K562 (cell line): ENCODE measurements around the gene NUF2. TPM values are rescaled to one million over a fixed set of nuclear protein-coding genes. Genes with fewer than 3 reads are reported as not detected.

ENCODE experiments used
- HOMEZ ChIP-seq: fragments of 250-450 bp; sonication (Bioruptor Pico); IDR thresholded peaks from 2 replicates; pipeline ENCODE4 v1.4.0; 2020; ENCODE audit warnings: mild to moderate bottlenecking, moderate library complexity
- MYNN ChIP-seq, 2 experiments: sonication (generic); formaldehyde crosslinking in 1 of 2; IDR thresholded peaks; 2 replicates each; pipeline versions ENCODE4 v1.5.0 to v1.6.1; 2016 to 2020; ENCODE audit warnings: antibody characterized with exemption in 1 of 2, missing genetic modification reagents in 1 of 2
- RBM14 ChIP-seq: fragments of 200-400 bp; formaldehyde crosslinking; IDR thresholded peaks from 2 replicates; pipeline ENCODE4 v1.6.1; 2018; ENCODE audit warnings: low read depth, mild to moderate bottlenecking, low read length, moderate library complexity, borderline replicate concordance; ENCODE audit not compliant: insufficient read depth
- ZNF280B ChIP-seq: fragments of 250-450 bp; sonication (Bioruptor Pico); IDR thresholded peaks from 2 replicates; pipeline ENCODE4 v1.5.1; 2021; ENCODE audit warnings: mild to moderate bottlenecking
- ZNF431 ChIP-seq: sonication (generic); formaldehyde crosslinking; IDR thresholded peaks from 2 replicates; pipeline ENCODE4 v1.8.0; 2022; ENCODE audit warnings: mild to moderate bottlenecking, missing genetic modification reagents
- polyA plus RNA-seq, 8 experiments: library from polyadenylated mRNA; depleted of rRNA in 4 of 8; stranded (reverse) in 5 of 8; unstranded in 3 of 8; fragments of >200 nt; fragmentation: Nextera tagmentation in 2 of 8; fragmentation: Illumina TruSeq in 1 of 8; extraction: Ambion mirVana in 2 of 8; extraction: Trizol in 1 of 8; gene quantifications; 2 replicates each; pipeline versions ENCODE4 v1.2.1 to v1.2.3, GENCODE V29; 2011 to 2014; ENCODE audit warnings: inconsistent platforms in 1 of 8, missing spikeins in 1 of 8
- total RNA-seq, 7 experiments: library from RNA; depleted of rRNA in 6 of 7; stranded (reverse); fragments of >200 nt in 6 of 7; fragmentation: Illumina TruSeq in 2 of 7; extraction: Trizol in 2 of 7; gene quantifications; 2 replicates each; pipeline versions ENCODE4 v1.2.1 to v1.2.3, GENCODE V29; 2011 to 2021; ENCODE audit warnings: low replicate concordance in 1 of 7
- TF ChIP-seq, protein P1 (sequence below): fragments of 200-800 bp; sonication (Bioruptor generic); IDR thresholded peaks from 2 replicates; pipeline ENCODE4 v1.6.1; 2016; ENCODE audit warnings: missing genetic modification characterization, missing compliant biosample characterization

The NUF2 gene
- total and polyA plus RNA-seq, 9 of the 15 experiments (the other 6 are each of a cell fraction or from before 2014, with no cell fraction given), result 42.5 to 90.0 (median 60.3) TPM

DNA sequence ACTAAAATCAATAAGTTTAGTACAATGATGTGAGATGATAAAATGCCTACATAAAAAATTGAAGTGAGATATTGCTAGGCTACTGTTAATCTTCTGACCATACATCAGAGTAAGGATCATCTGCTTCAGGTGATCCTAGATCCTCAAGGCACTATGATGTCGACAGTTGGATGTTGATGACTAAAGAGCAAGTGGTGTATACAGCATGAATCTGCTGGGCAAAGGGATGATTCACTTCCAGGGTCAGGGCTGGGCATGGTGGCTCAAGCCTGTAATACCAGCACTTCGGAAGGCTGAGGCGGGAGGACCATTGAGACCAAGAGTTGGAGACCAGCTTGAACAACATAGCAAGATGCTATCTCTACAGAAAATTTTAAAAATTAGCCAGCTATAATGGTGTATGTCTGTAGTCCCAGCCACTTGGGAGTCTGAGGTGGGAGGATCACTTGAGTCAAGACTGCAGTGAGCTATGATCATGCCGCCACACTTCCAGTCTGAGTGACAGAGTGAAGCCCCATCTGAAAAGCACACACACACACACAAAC, 24.6 kb downstream of the NUF2 start (continued):
- TF ChIP-seq, protein P1, sequence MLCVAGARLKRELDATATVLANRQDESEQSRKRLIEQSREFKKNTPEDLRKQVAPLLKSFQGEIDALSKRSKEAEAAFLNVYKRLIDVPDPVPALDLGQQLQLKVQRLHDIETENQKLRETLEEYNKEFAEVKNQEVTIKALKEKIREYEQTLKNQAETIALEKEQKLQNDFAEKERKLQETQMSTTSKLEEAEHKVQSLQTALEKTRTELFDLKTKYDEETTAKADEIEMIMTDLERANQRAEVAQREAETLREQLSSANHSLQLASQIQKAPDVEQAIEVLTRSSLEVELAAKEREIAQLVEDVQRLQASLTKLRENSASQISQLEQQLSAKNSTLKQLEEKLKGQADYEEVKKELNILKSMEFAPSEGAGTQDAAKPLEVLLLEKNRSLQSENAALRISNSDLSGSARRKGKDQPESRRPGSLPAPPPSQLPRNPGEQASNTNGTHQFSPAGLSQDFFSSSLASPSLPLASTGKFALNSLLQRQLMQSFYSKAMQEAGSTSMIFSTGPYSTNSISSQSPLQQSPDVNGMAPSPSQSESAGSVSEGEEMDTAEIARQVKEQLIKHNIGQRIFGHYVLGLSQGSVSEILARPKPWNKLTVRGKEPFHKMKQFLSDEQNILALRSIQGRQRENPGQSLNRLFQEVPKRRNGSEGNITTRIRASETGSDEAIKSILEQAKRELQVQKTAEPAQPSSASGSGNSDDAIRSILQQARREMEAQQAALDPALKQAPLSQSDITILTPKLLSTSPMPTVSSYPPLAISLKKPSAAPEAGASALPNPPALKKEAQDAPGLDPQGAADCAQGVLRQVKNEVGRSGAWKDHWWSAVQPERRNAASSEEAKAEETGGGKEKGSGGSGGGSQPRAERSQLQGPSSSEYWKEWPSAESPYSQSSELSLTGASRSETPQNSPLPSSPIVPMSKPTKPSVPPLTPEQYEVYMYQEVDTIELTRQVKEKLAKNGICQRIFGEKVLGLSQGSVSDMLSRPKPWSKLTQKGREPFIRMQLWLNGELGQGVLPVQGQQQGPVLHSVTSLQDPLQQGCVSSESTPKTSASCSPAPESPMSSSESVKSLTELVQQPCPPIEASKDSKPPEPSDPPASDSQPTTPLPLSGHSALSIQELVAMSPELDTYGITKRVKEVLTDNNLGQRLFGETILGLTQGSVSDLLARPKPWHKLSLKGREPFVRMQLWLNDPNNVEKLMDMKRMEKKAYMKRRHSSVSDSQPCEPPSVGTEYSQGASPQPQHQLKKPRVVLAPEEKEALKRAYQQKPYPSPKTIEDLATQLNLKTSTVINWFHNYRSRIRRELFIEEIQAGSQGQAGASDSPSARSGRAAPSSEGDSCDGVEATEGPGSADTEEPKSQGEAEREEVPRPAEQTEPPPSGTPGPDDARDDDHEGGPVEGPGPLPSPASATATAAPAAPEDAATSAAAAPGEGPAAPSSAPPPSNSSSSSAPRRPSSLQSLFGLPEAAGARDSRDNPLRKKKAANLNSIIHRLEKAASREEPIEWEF, result no peak
- TF ChIP-seq ZNF431 (CRISPR knock-in tag) (no peak), RBM14 (no peak), MYNN (IDR thresholded peaks at IDR 0.05) (no peak), MYNN (CRISPR knock-in tag; IDR thresholded peaks at IDR 0.05) (no peak), ZNF280B (no peak), HOMEZ (CRISPR knock-in tag) (no peak)
